ENCODE results near the gene LAGE3. TPM values are rescaled to one million over a fixed set of nuclear protein-coding genes. Genes with fewer than 3 reads are reported as not detected.

The LAGE3 gene
- 50.7 and 51.3 TPM in 2 replicates for total RNA-seq (2014; rRNA removed; shearing (Covaris generic))

GRCh38 chrX:154478728-154479622 is at the start of gene LAGE3:
Gene LAGE3, minus strand, starts transcription at chrX:154479281. Its CDS starts 366 bp downstream, at chrX:154478915.
- DNase-seq (ENCODE audit: low read depth): peak; percentile 89

GRCh38 chrX:154526901-154527675 is 48.0 kb upstream of the LAGE3 start:
- peak; percentile 54 for DNase-seq (ENCODE audit: low read depth)

DNA sequence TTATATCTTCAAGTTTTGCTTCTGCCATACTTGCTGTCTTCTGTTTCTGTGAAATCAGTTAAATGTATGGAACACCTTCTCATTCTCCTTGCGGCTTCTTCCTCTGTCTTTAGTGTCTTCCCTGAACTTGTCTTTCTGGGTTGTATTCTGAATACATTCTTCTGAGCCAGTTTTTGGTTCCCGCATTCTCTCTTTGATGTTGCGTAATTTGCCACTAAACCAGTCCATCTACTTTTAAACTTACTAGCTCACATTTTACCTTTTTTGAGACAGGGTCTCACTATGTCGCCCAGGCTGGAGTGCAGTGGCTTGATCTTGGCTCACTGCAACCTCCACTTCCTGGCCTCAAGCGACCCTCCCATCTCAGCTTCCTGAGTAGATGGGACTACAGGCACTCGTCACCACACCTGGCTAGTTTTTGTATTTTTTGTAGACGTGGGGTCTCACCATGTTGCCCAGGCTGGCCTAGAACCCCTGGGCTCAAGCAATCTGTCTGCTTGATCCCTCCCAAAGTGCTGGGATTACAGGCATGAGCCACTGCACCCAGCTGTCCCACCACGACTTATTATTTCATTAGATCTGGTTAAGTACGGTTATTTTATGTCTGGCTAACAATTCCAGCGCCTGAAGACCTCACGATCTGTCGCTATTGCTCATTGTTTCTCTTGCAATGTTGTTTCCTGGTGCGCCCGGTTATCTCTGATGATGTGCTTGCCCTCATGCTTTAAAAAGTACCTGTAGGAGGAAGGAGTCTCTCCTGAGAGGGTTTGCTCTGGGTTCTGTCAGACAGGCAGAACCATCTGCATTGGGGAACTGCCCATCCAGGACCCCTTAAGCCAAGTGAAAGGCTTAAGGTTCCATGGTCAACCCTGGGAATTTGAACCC is 46.8 kb upstream of the LAGE3 start:
- no peak for DNase-seq (ENCODE audit: low read depth)

DNA sequence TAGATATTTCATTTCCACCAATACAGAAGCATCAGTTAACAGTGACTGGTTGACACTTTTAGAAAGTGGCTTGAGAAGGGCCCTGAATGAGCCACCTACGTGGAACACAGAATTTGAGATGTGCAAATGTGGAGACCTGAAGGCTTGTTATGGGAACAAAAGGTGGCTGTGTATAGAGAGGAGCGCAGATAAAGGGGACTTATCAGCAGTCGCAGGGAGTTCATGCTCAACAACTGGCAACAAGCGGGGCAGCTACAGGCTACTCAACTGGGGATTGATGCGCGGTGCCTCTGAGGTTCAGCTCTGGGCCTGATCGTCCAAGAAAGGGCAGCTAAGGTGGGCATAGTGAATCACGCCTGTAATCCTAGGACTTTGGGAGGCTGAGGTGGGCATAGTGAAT is 40.3 kb upstream of the LAGE3 start:
- no peak for DNase-seq (ENCODE audit: low read depth)

DNA sequence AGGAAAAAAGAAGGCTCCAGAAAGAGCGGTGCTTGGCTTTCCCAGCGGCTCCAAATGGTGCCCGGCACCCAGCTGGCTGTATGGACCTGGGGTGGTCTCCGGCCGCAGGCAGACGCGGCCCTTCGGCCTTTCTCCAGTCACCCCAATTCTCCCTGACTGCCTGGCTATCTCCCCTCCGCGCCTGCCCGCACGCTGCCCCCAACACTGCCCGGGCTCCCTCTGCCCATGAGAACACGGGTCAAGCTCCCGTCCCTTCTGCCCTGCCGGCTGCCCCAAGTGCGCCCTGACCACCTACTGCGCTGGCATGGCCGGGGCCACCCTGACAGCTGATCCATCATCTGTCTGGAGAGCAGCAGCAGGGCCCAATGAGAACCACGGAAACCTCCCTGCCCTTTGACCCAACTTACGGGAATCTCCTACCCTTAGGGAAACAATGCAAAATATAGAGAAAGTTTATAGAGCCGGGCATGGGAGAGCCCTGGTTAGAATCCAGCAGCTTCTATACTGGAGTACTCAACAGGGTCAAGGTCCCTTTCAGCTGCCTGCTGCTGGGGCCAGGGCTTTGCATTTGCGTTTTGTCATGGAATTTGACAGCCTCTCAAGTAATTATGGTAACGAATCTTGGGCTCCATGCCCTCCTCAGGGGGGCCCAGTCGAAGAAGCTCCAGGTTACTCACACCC is 38.2 kb upstream of the LAGE3 start:
- DNase-seq (ENCODE audit: low read depth): no peak

GRCh38 chrX:154516656-154517100 is 37.6 kb upstream of the LAGE3 start:
- no peak for DNase-seq (ENCODE audit: low read depth)

- DNase-seq (ENCODE audit: low read depth): peak; percentile 90
Measured at GRCh38 chrX:154515966-154516655, 37.0 kb upstream of the LAGE3 start, which contains the start of gene FAM3A. Gene FAM3A, minus strand, starts transcription at chrX:154516232. Its CDS starts 460 bp downstream, at chrX:154515772.

DNA sequence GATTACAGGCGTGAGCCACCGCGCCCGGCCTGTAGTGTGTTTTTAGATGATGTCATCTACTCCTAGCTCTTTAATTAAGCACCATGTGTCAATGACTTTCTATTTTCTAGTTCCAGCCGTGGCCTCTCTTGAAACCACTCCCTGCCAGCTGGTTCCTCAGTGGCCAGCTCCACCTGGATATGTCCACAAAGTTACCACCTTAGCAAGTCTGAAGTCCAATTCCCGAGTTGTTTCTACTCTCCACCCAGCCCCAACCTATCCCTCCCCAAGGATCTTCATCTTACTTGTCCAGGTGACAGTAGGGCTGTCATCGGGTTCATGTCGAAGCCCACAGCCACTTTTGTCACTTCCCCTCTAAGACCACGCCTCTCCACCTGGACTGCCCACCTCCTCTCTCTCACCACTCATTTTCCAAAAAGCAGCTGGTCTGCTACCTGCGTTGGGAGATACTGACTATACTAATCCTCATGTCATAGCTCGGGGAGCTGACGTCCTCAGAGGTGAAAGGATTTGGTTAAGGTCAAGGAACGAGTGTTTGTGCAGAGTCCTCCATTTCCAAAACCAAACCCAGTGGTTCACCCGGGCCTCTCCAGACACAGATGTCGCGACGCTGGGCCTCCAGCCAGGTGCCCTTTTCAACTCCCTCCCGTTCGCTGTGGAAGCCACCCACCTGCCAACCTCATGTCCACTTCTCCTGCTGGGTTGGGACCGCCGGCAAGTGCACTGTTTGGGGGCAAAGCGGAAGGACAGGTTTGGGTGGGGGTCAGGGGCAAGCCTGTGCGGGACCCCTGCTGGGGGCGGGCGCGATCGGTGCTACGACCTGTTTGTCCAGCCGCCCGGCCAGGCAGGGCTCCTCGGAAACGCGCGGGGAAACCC is 36.2 kb upstream of the LAGE3 start:
- DNase-seq (ENCODE audit: low read depth): no peak

DNA sequence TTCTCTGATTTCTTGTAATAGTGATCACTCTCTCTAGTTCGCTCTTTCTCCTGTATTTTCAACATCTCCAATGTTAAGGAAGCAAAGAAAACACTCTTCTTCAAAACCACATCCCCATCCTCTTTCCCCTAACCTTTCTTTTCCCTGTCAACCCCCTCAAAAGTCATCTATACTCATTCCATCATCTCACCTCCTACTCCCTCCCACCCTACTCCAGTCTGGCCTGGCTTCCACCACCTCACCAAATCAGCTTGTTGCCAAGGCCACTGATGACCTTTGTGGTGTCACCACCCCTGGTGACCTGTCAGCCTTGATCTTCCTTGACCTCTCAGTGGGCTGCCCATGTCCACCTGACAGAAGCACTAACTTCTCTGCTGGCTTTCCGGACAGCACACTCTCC is 34.6 kb upstream of the LAGE3 start:
- no peak for DNase-seq (ENCODE audit: low read depth)

- no peak for DNase-seq (ENCODE audit: low read depth)
Measured at GRCh38 chrX:154512879-154513553, 33.9 kb upstream of the LAGE3 start.

DNA sequence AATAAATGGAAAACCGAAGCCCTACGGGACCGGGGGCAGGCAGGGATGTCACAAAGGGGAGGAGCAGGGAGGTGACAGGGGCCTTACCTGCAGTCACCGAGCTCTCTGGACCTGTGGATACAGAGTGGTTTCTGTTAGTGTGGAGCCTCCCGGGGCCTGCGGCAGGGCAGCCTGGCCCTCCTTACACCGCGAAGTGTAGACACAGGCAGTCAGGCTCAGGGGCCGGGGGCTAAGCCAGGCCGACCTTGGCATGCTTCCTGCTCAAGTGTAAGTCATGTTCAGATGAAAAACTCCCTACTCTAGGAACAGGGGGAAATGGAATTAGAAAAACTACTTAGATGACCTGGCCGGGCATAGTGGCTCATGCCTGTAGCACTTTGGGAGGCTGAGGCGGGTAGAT is 32.7 kb upstream of the LAGE3 start:
- DNase-seq (ENCODE audit: low read depth): no peak

GRCh38 chrX:154509455-154509854 is 30.4 kb upstream of the LAGE3 start:
- DNase-seq (ENCODE audit: low read depth): no peak

DNA sequence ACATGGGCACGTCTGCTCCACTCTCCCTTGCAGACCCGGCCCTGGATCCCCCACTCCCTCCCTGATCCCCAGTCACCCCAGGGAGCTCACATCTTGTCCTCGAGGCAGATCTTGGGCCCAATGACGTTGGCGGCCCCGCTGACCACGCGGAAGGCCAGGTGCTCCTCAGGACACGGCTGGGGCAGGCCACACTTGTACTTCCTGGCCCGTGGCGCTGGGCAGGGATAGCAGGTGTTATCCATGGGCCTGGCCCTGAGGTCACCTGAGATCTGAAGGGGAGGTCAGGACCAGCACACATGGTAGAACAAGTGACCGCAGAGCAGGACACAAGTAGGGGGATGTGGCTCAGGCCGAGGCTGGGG is 29.3 kb upstream of the LAGE3 start:
- no peak for DNase-seq (ENCODE audit: low read depth)

- DNase-seq (ENCODE audit: low read depth): no peak
Measured at GRCh38 chrX:154507673-154508383, 28.7 kb upstream of the LAGE3 start.

GRCh38 chrX:154506483-154507332 is 27.6 kb upstream of the LAGE3 start:
- DNase-seq (ENCODE audit: low read depth): no peak

GRCh38 chrX:154505734-154506133 is 26.7 kb upstream of the LAGE3 start:
- peak; percentile 48 for DNase-seq (ENCODE audit: low read depth)

GRCh38 chrX:154502989-154503388 is 23.9 kb upstream of the LAGE3 start:
- no peak for DNase-seq (ENCODE audit: low read depth)
